ENCODE data around the gene NCOA3.

DNA sequence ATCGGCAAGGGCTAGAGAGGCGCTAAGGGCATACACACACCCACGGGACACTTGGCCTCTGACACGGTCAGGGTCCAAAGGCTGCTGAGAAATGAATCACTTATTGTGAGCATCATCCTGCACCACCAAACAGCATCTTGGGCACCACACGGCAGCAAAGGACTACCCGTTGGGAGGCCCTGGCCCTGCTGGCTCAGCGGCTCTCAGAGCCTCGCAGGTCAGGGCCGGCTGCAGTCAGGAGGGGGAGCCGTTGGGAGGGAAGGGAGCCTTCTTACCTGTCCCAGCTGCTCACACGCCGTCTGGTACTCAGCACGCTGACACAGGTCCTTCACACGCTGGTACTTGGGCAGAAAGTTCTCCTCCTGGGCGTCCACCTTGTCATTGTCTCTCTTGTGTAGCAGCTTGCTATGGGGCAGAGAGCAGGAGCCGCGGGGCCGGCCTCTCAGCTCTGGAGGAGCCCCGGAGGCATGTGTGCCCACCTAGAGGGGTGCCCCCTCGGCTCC is 174.6 kb downstream of the NCOA3 start:
- TF ChIP-seq, protein P1, sequence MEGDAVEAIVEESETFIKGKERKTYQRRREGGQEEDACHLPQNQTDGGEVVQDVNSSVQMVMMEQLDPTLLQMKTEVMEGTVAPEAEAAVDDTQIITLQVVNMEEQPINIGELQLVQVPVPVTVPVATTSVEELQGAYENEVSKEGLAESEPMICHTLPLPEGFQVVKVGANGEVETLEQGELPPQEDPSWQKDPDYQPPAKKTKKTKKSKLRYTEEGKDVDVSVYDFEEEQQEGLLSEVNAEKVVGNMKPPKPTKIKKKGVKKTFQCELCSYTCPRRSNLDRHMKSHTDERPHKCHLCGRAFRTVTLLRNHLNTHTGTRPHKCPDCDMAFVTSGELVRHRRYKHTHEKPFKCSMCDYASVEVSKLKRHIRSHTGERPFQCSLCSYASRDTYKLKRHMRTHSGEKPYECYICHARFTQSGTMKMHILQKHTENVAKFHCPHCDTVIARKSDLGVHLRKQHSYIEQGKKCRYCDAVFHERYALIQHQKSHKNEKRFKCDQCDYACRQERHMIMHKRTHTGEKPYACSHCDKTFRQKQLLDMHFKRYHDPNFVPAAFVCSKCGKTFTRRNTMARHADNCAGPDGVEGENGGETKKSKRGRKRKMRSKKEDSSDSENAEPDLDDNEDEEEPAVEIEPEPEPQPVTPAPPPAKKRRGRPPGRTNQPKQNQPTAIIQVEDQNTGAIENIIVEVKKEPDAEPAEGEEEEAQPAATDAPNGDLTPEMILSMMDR (conservative IDR thresholded peaks at IDR 0.05; ENCODE audit: low read length): no peak
- no peak for TF ChIP-seq EZH2phosphoT487 (IDR thresholded peaks at IDR 0.05; ENCODE audit: borderline replicate concordance)
